GM12878 (cell line): ENCODE results near the gene P2RX6. TPM values are rescaled to one million over a fixed set of nuclear protein-coding genes. Genes with fewer than 3 reads are reported as not detected.

Experiments
- ATAC-seq: fragments of 200-7000 bp; cut with Tn5 transposase; 3 replicates; pipeline ENCODE4 v1.9.1; 2020; ENCODE audit warnings: mild to moderate bottlenecking, moderate library complexity
- BruUV-seq: library from RNA; stranded (reverse); fragments of 400-500 nt; replicated peaks from 2 replicates; lab custom pipeline; 2021; lab: Mats Ljungman, UMichigan
- CTCF ChIA-PET: fragments of 300-600 bp; sonication (Branson Sonifier 250); formaldehyde crosslinking; extraction: SDS; loops from one replicate; lab custom pipeline; 2021; ENCODE audit warnings: inconsistent platforms; lab: Yijun Ruan, JAX
- POLR2A ChIA-PET: fragments of 350-600 bp; formaldehyde crosslinking; extraction: SDS; loops from one replicate; lab custom pipeline; 2021; ENCODE audit warnings: inconsistent platforms; lab: Charles Lee
- RAD21 ChIA-PET: fragments of 300-600 bp; sonication (Branson Sonifier 250); formaldehyde crosslinking; loops from one replicate; lab custom pipeline; 2023; ENCODE audit warnings: antibody characterized with exemption; ENCODE audit not compliant: unreplicated experiment; lab: Charles Lee
- SMC1A ChIA-PET: fragments of 300-600 bp; sonication (Branson Sonifier 250); formaldehyde crosslinking; loops from one replicate; lab custom pipeline; 2023; ENCODE audit not compliant: unreplicated experiment, uncharacterized antibody; lab: Charles Lee
- DNase-seq: peaks from one replicate; pipeline ENCODE4 v3.0.0-alpha.2; 2011; ENCODE audit warnings: low read depth, low spot score
- FAIRE-seq: peaks from 3 replicates; lab custom pipeline; 2011; peaks lifted over from hg19 to GRCh38; lab: Jason Lieb, UNC
- H2AFZ ChIP-seq: 2 replicates; pipeline ENCODE4 v1.6.0; 2011; ENCODE audit warnings: low read depth, low read length, control low read depth; ENCODE audit not compliant: control insufficient read depth
- H3K27ac ChIP-seq: 2 replicates; pipeline ENCODE4 v1.5.1; 2011; ENCODE audit warnings: control low read depth; ENCODE audit not compliant: control insufficient read depth, insufficient read depth
- H3K27me3 ChIP-seq, 2 experiments: replicated peaks in 1 of 2; 2 replicates each; pipeline versions ENCODE4 v1.6.0 to v1.6.1; 2011; ENCODE audit warnings: low read length in 1 of 2; ENCODE audit not compliant: control insufficient read depth in 2 of 2, insufficient read depth in 2 of 2
- H3K36me3 ChIP-seq, 2 experiments: 2 replicates each; pipeline ENCODE4 v1.5.1; 2011; ENCODE audit warnings: low read length in 1 of 2; ENCODE audit not compliant: control insufficient read depth in 2 of 2, insufficient read depth in 2 of 2
- H3K4me1 ChIP-seq: 2 replicates; pipeline ENCODE4 v1.6.1; 2011; ENCODE audit warnings: mild to moderate bottlenecking, low read length, moderate library complexity, mixed read lengths; ENCODE audit not compliant: control insufficient read depth, insufficient read depth
- H3K4me2 ChIP-seq: 2 replicates; pipeline ENCODE4 v1.6.0; 2011; ENCODE audit warnings: control low read depth; ENCODE audit not compliant: control insufficient read depth, insufficient read depth
- H3K4me3 ChIP-seq: fragments of 200-600 bp; sonication (generic); 2 replicates; pipeline ENCODE4 v1.5.1; 2016
- H3K79me2 ChIP-seq: 2 replicates; pipeline ENCODE4 v1.6.0; 2011; ENCODE audit warnings: low read length; ENCODE audit not compliant: control insufficient read depth, insufficient read depth
- H3K9ac ChIP-seq: 2 replicates; pipeline ENCODE4 v1.8.0; 2011; ENCODE audit warnings: low read length, control low read depth, mixed read lengths; ENCODE audit not compliant: control insufficient read depth, insufficient read depth
- H3K9me3 ChIP-seq: replicated peaks from 3 replicates; pipeline ENCODE4 v1.5.1; 2011; ENCODE audit warnings: mild to moderate bottlenecking, low read length; ENCODE audit not compliant: control insufficient read depth, insufficient read depth
- H4K20me1 ChIP-seq: 2 replicates; pipeline ENCODE4 v1.6.0; 2011; ENCODE audit not compliant: control insufficient read depth, insufficient read depth
- BMI1 ChIP-seq: fragments of 450-650 bp; IDR thresholded peaks from 2 replicates; pipeline ENCODE4 v1.6.1; 2016; ENCODE audit warnings: mild to moderate bottlenecking, moderate library complexity, borderline replicate concordance
- JUND ChIP-seq: IDR thresholded peaks from 2 replicates; pipeline ENCODE4 v1.6.1; 2012; ENCODE audit warnings: low read depth, mild to moderate bottlenecking, low read length, improper control_type of control experiment, moderate library complexity
- NRF1 ChIP-seq: conservative IDR thresholded peaks from 2 replicates; pipeline ENCODE4 v1.6.1; 2011; ENCODE audit warnings: mild to moderate bottlenecking, low read depth, low read length, improper control_type of control experiment
- PAX8 ChIP-seq: fragments of 450-650 bp; IDR thresholded peaks from 2 replicates; pipeline ENCODE4 v1.6.1; 2017; ENCODE audit warnings: mild to moderate bottlenecking, moderate library complexity
- POLR2AphosphoS2 ChIP-seq: IDR thresholded peaks from 2 replicates; pipeline ENCODE4 v1.6.1; 2011; ENCODE audit warnings: low read depth, mild to moderate bottlenecking, low read length, improper control_type of control experiment, moderate library complexity
- ZNF217 ChIP-seq: fragments of 450-650 bp; IDR thresholded peaks from 2 replicates; pipeline ENCODE4 v1.6.1; 2017; ENCODE audit warnings: antibody characterized with exemption, mild to moderate bottlenecking
- WGBS: methylation state at CpG from one replicate; pipeline ENCODE4 v1.1.6; 2016; ENCODE audit warnings: low lambda C conversion rate; ENCODE audit not compliant: insufficient replicate concordance, insufficient coverage; ENCODE audit errors: missing lambda C conversion rate; 5-methylcytosine and 5-hydroxymethylcytosine counted together
- in situ Hi-C: fragments of 300-500 bp; cut with MboI; formaldehyde crosslinking; loops from 9 replicates; pipeline ENCODE4 v1.14.3; 2018; ENCODE audit warnings: mixed read lengths
- intact Hi-C: fragments of 100-400 bp; cut with micrococcal nuclease; formaldehyde crosslinking; loops from one replicate; pipeline ENCODE4 v1.14.2; 2022; ENCODE audit not compliant: unreplicated experiment
- polyA plus RNA-seq, 11 experiments: library from polyadenylated mRNA; depleted of rRNA in 4 of 11; unstranded in 6 of 11; stranded (reverse) in 5 of 11; fragments of >200 nt; fragmentation: Nextera tagmentation in 4 of 11; fragmentation: Illumina TruSeq in 1 of 11; extraction: Ambion mirVana in 4 of 11; extraction: Trizol in 1 of 11; gene quantifications; 1 replicate in 1 of 11; 2 replicates in 10 of 11; pipeline versions ENCODE4 v1.2.1 to v1.2.3, GENCODE V29; 2011 to 2016; ENCODE audit warnings: inconsistent platforms in 2 of 11, missing spikeins in 2 of 11, low read depth in 1 of 11
- total RNA-seq, 4 experiments: library from RNA; depleted of rRNA in 3 of 4; stranded (reverse); fragments of >200 nt in 3 of 4; fragmentation: Illumina TruSeq in 1 of 4; extraction: Trizol in 1 of 4; gene quantifications; 2 replicates each; pipeline versions ENCODE4 v1.2.1 to v1.2.3, GENCODE V29; 2013 to 2021
- TF ChIP-seq, protein P1 (sequence below): IDR thresholded peaks from 2 replicates; pipeline ENCODE4 v1.6.1; 2012; ENCODE audit warnings: low read depth, low read length, improper control_type of control experiment
- TF ChIP-seq, protein P2 (sequence below): fragments of 450-650 bp; IDR thresholded peaks from 2 replicates; pipeline ENCODE4 v1.6.1; 2014; ENCODE audit warnings: mild to moderate bottlenecking

P2RX6 gene
- total and polyA plus RNA-seq, 10 of the 15 experiments (the other 5 are each of a cell fraction or from before 2014, with no cell fraction given) = 0.03 to 0.21 (median 0.07) TPM; not detected in 5

DNA sequence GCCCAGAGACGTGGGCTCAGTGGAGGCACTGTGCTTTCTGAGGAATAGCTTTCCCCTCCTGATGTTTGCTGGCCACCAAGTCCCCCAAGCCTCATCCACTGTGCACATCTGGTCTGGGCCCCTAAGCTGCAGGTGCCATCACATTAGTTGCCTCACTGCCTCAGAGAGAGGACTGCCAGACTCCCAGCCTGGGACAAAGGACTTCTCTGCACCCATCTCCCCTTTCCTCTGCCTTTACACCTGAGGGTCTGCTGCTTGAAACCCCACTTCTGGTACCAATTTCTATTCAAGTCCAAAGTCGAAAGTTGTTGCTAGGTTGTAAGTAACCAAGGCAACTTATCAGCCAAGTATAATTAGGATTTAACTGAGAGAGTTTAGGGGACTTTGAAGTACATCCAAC, 36.5 kb upstream of the P2RX6 start:
- BruUV-seq = no TSS peak
- no peak for ATAC-seq
- Histone ChIP-seq H3K79me2 (peaks cover 16% of the 10 kb centered on the region), H4K20me1 (no peaks in the 10 kb centered on the region), H3K9ac (no peak overlapping the region), H3K27me3 (no peaks in the 10 kb centered on the region), H3K4me1 (peaks cover 8% of the 10 kb centered on the region; the same call in 1 of the 2 replicates), H3K4me2 (no peak overlapping the region), H3K36me3 (no peaks in the 10 kb centered on the region), H3K4me3 (no peak overlapping the region), H3K27ac (no peak overlapping the region), H2AFZ (no peak overlapping the region), H3K9me3 (peaks cover 6% of the 10 kb centered on the region; the same call in 2 of the 3 replicates)
- no peak for DNase-seq
- no peak for FAIRE-seq
- ChIA-PET RAD21 (no interaction called here), POLR2A (no interaction called here), CTCF (interaction anchor here (1.0 kb wide), 1 partner anchor 92 kb away, joined by 3 read pairs; no protein-coding TSS in a partner anchor), SMC1A (interaction anchor here (1.9 kb wide), 1 partner anchor 24 kb away, joined by 4 read pairs; no protein-coding TSS in a partner anchor)
- 43% methylated on average over 2 of the region's 2 CpGs for WGBS
- TF ChIP-seq, protein P1, sequence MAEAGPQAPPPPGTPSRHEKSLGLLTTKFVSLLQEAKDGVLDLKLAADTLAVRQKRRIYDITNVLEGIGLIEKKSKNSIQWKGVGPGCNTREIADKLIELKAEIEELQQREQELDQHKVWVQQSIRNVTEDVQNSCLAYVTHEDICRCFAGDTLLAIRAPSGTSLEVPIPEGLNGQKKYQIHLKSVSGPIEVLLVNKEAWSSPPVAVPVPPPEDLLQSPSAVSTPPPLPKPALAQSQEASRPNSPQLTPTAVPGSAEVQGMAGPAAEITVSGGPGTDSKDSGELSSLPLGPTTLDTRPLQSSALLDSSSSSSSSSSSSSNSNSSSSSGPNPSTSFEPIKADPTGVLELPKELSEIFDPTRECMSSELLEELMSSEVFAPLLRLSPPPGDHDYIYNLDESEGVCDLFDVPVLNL = no peak
- no peak for TF ChIP-seq ZNF217
- TF ChIP-seq PAX8 = no peak
- TF ChIP-seq, protein P2, sequence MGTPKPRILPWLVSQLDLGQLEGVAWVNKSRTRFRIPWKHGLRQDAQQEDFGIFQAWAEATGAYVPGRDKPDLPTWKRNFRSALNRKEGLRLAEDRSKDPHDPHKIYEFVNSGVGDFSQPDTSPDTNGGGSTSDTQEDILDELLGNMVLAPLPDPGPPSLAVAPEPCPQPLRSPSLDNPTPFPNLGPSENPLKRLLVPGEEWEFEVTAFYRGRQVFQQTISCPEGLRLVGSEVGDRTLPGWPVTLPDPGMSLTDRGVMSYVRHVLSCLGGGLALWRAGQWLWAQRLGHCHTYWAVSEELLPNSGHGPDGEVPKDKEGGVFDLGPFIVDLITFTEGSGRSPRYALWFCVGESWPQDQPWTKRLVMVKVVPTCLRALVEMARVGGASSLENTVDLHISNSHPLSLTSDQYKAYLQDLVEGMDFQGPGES = no peak
- TF ChIP-seq JUND = no peak
- no peak for TF ChIP-seq POLR2AphosphoS2
- no peak for TF ChIP-seq NRF1
- no peak for TF ChIP-seq BMI1
- intact Hi-C loops (no loop called here), in situ Hi-C loops (no loop called here)
